ENCODE data around the gene DMD. TPM values are rescaled to one million over a fixed set of nuclear protein-coding genes. Genes with fewer than 3 reads are reported as not detected.

Gene DMD
- total and polyA plus RNA-seq, 2 of the 8 experiments (the other 6 are each of a cell fraction or from before 2014, with no cell fraction given), result 4.8 to 7.4 TPM

DNA sequence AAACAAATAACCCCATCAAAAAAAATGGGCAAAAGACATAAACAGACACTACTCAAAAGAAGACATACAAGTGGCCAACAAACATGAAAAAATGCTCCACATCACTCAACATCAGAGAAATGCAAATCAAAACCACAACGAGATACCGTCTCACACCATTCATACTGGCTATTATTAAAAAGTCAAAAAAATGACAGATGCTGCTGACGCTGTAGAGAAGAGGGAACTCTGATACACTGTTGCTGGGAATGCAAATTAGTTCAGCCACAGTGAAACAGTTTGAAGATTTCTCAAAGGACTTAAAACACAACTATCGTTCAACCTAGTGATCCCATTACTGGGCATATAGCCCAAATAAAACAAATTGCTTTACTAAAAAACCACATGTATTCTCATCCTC is 1468.3 kb downstream of the DMD start:
- ChIA-PET POLR2A (ENCODE audit: partially characterized antibody) (no interaction called here), CTCF (ENCODE audit: partially characterized antibody) (no interaction called here)
- H3K23ac ChIP-seq (ENCODE audit: insufficient read length), result no peak overlapping the region
- H3K9me3 ChIP-seq (ENCODE audit: insufficient read depth in 2 of 2, low read depth in 1 of 2, low read length in 1 of 2), result no peaks in the 10 kb centered on the region
- H3K27me3 ChIP-seq (replicated peaks in 1 of 4; ENCODE audit: control insufficient read depth in 3 of 4, extremely low read depth in 1 of 4, insufficient read depth in 3 of 4, low read length in 3 of 4), result no peaks in the 10 kb centered on the region
- no peaks in the 10 kb centered on the region for H3K36me3 ChIP-seq (ENCODE audit: control insufficient read depth in 2 of 4, insufficient read depth in 4 of 4, low read length in 3 of 4)
- H2BK15ac ChIP-seq (ENCODE audit: low read length), result no peak overlapping the region
- H3K23me2 ChIP-seq (ENCODE audit: low read depth, low read length), result no peaks in the 10 kb centered on the region
- DNase-seq (ENCODE audit: low read depth in 1 of 2, low spot score in 2 of 2) (no peak), FAIRE-seq (peak; percentile 65)
- H3K4me3 ChIP-seq (ENCODE audit: extremely low read depth in 1 of 4, insufficient read depth in 2 of 4, low read depth in 3 of 4, low read length in 4 of 4), result no peak overlapping the region
- H4K5ac ChIP-seq (ENCODE audit: insufficient read length, low read depth, low read length), result no peak overlapping the region
- no peak overlapping the region for H2BK20ac ChIP-seq (ENCODE audit: low read length)
- no peaks in the 10 kb centered on the region for H3K79me2 ChIP-seq (ENCODE audit: control insufficient read depth in 1 of 2, insufficient read depth in 2 of 2, low read length in 2 of 2)
- no peak overlapping the region for H2AFZ ChIP-seq (ENCODE audit: low read length)
- H3K4ac ChIP-seq (replicated peaks; ENCODE audit: insufficient read length, low read depth, low read length), result no peak overlapping the region
- H3K27ac ChIP-seq (ENCODE audit: low read depth, low read length), result no peak overlapping the region
- no peak overlapping the region for H4K91ac ChIP-seq (replicated peaks; ENCODE audit: insufficient read length, low read length)
- H3K18ac ChIP-seq (ENCODE audit: extremely low read depth, low read length), result no peak overlapping the region
- H3K14ac ChIP-seq (ENCODE audit: insufficient read length), result no peak overlapping the region
- WGBS, 2 experiments (ENCODE audit: extremely low coverage in 1 of 2, insufficient coverage in 1 of 2, insufficient read length in 1 of 2, insufficient replicate concordance in 2 of 2, low coverage in 1 of 2, low lambda C conversion rate in 2 of 2, missing lambda C conversion rate in 1 of 2), result 84% methylated on average over 4 of the region's 4 CpGs; no CpG with 5 or more reads in 1 of the 2 experiments
- H3K4me1 ChIP-seq (replicated peaks in 1 of 4; ENCODE audit: control insufficient read depth in 3 of 4, insufficient read depth in 4 of 4, low read length in 3 of 4), result no peaks in the 10 kb centered on the region
- H3K79me1 ChIP-seq (ENCODE audit: low read depth, low read length), result no peaks in the 10 kb centered on the region
- no peak overlapping the region for H3K4me2 ChIP-seq (ENCODE audit: insufficient read depth in 1 of 2, low read depth in 2 of 2, low read length in 2 of 2)
- no peak overlapping the region for H2BK120ac ChIP-seq (replicated peaks; ENCODE audit: low read depth, low read length)
- no peak overlapping the region for H4K8ac ChIP-seq (ENCODE audit: extremely low read depth, insufficient read depth, low read length)
- H3K9ac ChIP-seq (replicated peaks in 1 of 4; ENCODE audit: extremely low read depth in 1 of 4, low read depth in 3 of 4, low read length in 3 of 4), result no peak overlapping the region
- no peak overlapping the region for H2BK12ac ChIP-seq (ENCODE audit: low read depth, low read length)
- no peak overlapping the region for H3K56ac ChIP-seq (replicated peaks; ENCODE audit: insufficient read length, low read depth, low read length)
- H4K20me1 ChIP-seq (replicated peaks in 1 of 2; ENCODE audit: control insufficient read depth in 1 of 2, insufficient read depth in 2 of 2, low read length in 2 of 2), result no peaks in the 10 kb centered on the region
- no peak overlapping the region for H2BK5ac ChIP-seq (ENCODE audit: low read depth, low read length)
- H2AK5ac ChIP-seq (ENCODE audit: low read depth, low read length), result no peak overlapping the region
- TF ChIP-seq BRCA1 (IDR thresholded peaks at IDR 0.05; ENCODE audit: low read depth, low read length), result no peak
- TF ChIP-seq RXRA (IDR thresholded peaks at IDR 0.05; ENCODE audit: insufficient read depth, low read depth, low read length), result no peak
- TF ChIP-seq MAFK (IDR thresholded peaks at IDR 0.05; ENCODE audit: low read depth, low read length), result no peak
- no peak for TF ChIP-seq KDM5A (IDR thresholded peaks at IDR 0.05; ENCODE audit: low read length)
- no peak for TF ChIP-seq EZH2 (IDR thresholded peaks at IDR 0.05; ENCODE audit: low read depth, low read length, severe bottlenecking)
- no peak for TF ChIP-seq CREB1 (IDR thresholded peaks at IDR 0.05)
- no peak for TF ChIP-seq POLR2AphosphoS5 (IDR thresholded peaks at IDR 0.05; ENCODE audit: low read depth, low read length)
- TF ChIP-seq ZNF274 (IDR thresholded peaks at IDR 0.05; ENCODE audit: borderline replicate concordance, extremely low read depth, low read length), result no peak
- no peak for TF ChIP-seq HDAC2 (IDR thresholded peaks at IDR 0.05; ENCODE audit: borderline replicate concordance in 1 of 2, low read depth in 2 of 2, low read length in 2 of 2)
- no peak for TF ChIP-seq RNF2 (IDR thresholded peaks at IDR 0.05; ENCODE audit: borderline replicate concordance, low read depth, low read length, missing control alignments, poor library complexity, severe bottlenecking)
- TF ChIP-seq JUN (IDR thresholded peaks at IDR 0.05; ENCODE audit: low read depth, low read length), result no peak
- TF ChIP-seq BACH1 (IDR thresholded peaks at IDR 0.05; ENCODE audit: low read length), result no peak

Measured in H1 (cell line).